Progenitor cell of endocrine pancreas (in vitro differentiated cells): ENCODE results near the gene TMEM179. TPM values are rescaled to one million over a fixed set of nuclear protein-coding genes. Genes with fewer than 3 reads are reported as not detected.

Experiments used
- DNase-seq: peaks from one replicate; pipeline ENCODE4 v3.0.0; 2021; ENCODE audit warnings: low spot score; ENCODE audit not compliant: unreplicated experiment
- H3K27ac Mint-ChIP-seq: 2 replicates; pipeline ENCODE4 v1.8.0; 2021; ENCODE audit warnings: mild to moderate bottlenecking, moderate library complexity, mixed read lengths
- H3K27me3 Mint-ChIP-seq: 2 replicates; pipeline ENCODE4 v1.8.0; 2021; ENCODE audit warnings: mixed read lengths
- H3K36me3 Mint-ChIP-seq: 2 replicates; pipeline ENCODE4 v1.8.0; 2022; ENCODE audit warnings: mixed read lengths; ENCODE audit not compliant: insufficient read depth
- H3K4me1 Mint-ChIP-seq: 2 replicates; pipeline ENCODE4 v1.8.0; 2021; ENCODE audit warnings: low read depth, mixed read lengths
- H3K4me3 Mint-ChIP-seq: 2 replicates; pipeline ENCODE4 v1.8.0; 2021; ENCODE audit warnings: low read depth, mild to moderate bottlenecking, moderate library complexity, mixed read lengths
- H3K9me3 Mint-ChIP-seq: 2 replicates; pipeline ENCODE4 v1.8.0; 2021; ENCODE audit warnings: low read depth, mixed read lengths
- total RNA-seq: library from RNA; stranded (reverse); gene quantifications from 2 replicates; pipeline ENCODE4 v1.2.1, GENCODE V29; 2021
- TF ChIP-seq, protein P1 (sequence below): fragments of 200-600 bp; sonication (generic); IDR thresholded peaks from one replicate; pipeline ENCODE4 v1.5.0; 2021; ENCODE audit warnings: antibody characterized with exemption, mild to moderate bottlenecking; ENCODE audit not compliant: unreplicated experiment

TMEM179 gene
- total RNA-seq, 1 donor from 2014 or later, result 9.2 TPM

DNA sequence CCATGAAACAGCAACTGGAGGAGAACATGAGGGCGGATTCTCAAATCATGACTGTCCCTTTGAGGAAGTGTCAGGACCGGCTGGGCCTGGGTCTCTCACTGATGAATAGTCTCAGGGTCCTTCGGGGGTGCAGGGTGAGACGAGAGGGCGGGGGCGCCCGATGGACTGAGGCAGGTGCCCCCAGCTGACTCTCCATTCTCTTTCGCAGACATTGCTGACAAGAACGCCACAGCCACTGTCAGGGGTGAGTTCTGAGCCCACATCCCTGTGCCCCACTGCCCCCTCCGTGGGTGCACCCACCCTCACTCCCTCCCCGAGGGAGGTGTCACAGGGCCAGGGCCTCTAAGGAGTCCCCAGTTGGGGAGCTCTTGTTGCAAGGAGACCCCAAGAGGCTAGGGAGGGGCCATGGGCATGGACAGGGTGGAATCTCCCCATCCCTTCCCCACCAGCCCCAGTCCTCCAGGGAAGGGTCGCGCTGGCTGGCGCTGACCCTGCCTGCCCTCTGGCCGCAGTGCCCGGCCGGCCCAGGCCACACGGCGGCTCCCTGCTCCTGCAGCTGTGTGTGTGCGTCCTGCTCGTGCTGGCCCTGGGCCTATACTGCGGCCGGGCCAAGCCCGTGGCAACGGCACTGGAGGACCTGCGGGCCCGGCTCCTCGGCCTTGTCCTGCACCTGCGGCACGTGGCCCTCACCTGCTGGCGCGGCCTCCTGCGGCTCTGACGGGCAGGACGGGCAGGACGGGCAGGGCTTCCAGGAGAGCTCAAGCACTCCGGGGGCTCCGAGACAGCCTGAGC, 16.3 kb downstream of the TMEM179 start:
- TF ChIP-seq, protein P1, sequence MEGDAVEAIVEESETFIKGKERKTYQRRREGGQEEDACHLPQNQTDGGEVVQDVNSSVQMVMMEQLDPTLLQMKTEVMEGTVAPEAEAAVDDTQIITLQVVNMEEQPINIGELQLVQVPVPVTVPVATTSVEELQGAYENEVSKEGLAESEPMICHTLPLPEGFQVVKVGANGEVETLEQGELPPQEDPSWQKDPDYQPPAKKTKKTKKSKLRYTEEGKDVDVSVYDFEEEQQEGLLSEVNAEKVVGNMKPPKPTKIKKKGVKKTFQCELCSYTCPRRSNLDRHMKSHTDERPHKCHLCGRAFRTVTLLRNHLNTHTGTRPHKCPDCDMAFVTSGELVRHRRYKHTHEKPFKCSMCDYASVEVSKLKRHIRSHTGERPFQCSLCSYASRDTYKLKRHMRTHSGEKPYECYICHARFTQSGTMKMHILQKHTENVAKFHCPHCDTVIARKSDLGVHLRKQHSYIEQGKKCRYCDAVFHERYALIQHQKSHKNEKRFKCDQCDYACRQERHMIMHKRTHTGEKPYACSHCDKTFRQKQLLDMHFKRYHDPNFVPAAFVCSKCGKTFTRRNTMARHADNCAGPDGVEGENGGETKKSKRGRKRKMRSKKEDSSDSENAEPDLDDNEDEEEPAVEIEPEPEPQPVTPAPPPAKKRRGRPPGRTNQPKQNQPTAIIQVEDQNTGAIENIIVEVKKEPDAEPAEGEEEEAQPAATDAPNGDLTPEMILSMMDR, result no peak
- peaks cover 22% of the 10 kb centered on the region for H3K27me3 Mint-ChIP-seq

DNA sequence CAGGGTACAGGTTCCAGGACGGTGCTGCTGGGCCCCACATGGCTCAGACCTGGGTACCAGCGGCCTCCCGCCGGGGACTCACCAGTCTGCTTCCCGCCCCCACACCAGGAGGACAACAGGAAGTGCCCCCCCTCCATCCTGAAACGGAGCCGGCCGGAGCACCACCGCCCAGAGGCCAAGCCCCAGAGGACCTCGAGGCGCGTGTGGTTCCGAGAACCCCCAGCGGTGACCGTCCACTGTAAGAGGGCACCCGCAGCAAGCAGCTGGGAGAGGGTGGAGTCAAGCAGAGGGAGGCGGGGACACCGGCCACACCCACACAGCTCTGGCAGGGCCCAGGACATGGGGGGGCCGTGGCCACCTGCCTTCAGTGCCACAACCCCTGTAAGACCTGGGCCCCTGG, 16.9 kb downstream of the TMEM179 start:
- peaks cover 8% of the 10 kb centered on the region for H3K4me1 Mint-ChIP-seq
- TF ChIP-seq, protein P1, result no peak
- no peak overlapping the region for H3K27ac Mint-ChIP-seq
- H3K4me3 Mint-ChIP-seq, result no peak overlapping the region
- H3K36me3 Mint-ChIP-seq, result no peaks in the 10 kb centered on the region
- no peaks in the 10 kb centered on the region for H3K9me3 Mint-ChIP-seq
- peaks cover 22% of the 10 kb centered on the region for H3K27me3 Mint-ChIP-seq
- DNase-seq, result no peak

More for the DNA sequence above, 16.3 kb downstream of the TMEM179 start:
- H3K4me1 Mint-ChIP-seq, result peaks cover 6% of the 10 kb centered on the region
- no peak for DNase-seq
- no peak overlapping the region for H3K27ac Mint-ChIP-seq
- H3K4me3 Mint-ChIP-seq, result no peak overlapping the region
- H3K36me3 Mint-ChIP-seq, result no peaks in the 10 kb centered on the region
- H3K9me3 Mint-ChIP-seq, result no peaks in the 10 kb centered on the region

DNA sequence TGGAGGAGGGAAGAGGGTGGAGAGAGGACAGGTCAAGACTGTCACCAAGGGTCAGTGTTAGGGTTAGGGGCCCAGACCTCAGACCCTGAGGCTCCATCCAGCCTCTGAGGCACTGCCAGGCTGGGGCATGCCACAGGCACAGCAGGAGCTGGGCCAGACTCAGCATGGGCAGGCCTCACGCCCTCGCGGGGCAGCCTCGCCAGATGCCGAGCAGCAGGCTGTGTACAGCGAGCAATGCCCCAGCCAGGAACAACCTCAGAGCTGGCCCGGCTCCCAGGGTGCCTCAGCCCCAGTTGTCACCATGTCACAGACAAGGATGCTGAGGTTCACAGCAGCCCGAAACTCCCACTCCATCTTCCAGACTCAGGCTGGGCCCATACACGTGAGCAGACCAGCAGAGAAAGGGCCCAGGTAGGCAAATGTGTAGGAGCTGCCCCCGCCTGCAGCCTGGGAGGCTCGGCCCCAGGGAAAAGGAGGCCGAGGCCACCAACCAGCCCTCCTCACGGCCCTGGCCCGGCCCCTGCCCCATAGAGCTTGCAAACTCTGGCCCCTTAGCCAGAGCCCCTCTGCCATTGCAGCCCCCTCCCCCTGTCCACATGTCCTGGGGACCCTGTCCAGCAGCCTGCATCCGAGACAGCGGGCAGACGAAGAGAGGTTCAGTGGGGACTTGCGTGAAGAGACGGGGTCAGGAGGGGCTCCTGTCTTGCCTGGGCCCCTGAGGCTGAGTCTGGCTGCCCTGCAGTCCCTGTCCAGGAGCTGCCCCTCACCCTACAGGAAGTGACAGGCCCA, 17.5 kb downstream of the TMEM179 start:
- H3K36me3 Mint-ChIP-seq, result no peaks in the 10 kb centered on the region
- no peak overlapping the region for H3K4me3 Mint-ChIP-seq
- peaks cover 17% of the 10 kb centered on the region for H3K27me3 Mint-ChIP-seq

DNA sequence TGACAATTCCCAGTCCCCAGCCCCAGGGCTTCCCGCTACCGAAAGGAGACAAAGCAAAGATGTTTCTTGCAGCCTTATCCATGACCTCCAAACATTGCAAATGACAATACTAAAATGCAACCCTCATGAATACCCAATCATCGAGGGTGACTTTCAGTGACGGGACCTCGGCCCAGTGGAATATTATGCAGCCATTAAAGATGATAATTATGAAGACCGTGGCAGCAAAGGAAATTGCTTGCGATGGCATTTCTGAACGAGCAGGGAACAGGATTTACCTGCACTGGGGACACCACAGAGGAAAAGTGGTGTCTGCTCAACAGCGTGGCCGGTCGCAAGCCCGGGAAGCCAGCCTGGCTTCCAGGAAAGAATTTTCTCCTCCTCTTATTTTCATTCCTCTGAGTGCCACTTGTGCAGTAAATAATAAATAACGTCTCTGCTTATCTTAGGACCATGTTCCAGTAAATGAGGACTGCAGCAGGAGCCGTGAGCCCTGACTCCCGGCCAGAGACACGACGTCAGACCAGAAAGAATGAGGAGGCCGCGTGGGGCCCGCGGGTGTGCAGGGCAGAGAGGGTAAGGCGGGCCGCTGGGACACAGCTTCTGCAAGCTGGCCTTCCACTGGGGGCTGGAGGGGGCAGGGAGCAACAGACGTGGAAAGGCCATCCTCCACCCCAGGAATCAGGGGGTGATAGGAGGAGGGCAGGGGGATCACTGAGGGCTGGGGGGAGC, 18.4 kb downstream of the TMEM179 start:
- Mint-ChIP-seq H3K27me3 (peaks cover 19% of the 10 kb centered on the region), H3K36me3 (no peaks in the 10 kb centered on the region), H3K4me3 (no peak overlapping the region), H3K9me3 (no peaks in the 10 kb centered on the region), H3K4me1 (peaks cover 10% of the 10 kb centered on the region), H3K27ac (no peak overlapping the region)
- TF ChIP-seq, protein P1, result no peak
- DNase-seq, result no peak

More for the DNA sequence above, 17.5 kb downstream of the TMEM179 start:
- Mint-ChIP-seq H3K9me3 (no peaks in the 10 kb centered on the region), H3K27ac (no peak overlapping the region), H3K4me1 (peaks cover 8% of the 10 kb centered on the region)
- DNase-seq, result no peak
- TF ChIP-seq, protein P1, result no peak

DNA sequence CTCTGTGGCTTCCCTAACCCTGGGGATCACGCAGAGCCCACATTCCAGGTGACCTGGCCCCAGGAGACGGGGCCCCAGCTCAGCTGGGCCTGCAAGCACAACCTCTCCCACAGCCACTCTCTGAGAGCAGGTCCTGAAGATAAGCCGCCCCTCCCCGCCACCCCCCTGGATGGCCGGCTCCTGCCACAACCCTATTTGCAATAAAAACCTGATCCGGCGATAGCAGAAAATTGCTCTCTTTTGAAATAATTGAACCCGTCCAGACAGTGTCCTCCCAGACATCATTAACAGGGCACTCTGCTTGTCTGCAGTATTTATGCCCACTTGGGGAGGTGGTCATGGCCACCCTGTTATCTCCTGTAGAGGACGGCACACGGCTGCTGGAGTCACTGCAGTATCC, 20.0 kb downstream of the TMEM179 start:
- TF ChIP-seq, protein P1, result no peak
- peaks cover 15% of the 10 kb centered on the region for H3K27me3 Mint-ChIP-seq
- H3K4me3 Mint-ChIP-seq, result no peak overlapping the region
- peaks cover 10% of the 10 kb centered on the region for H3K4me1 Mint-ChIP-seq
- H3K9me3 Mint-ChIP-seq, result no peaks in the 10 kb centered on the region
- H3K36me3 Mint-ChIP-seq, result no peaks in the 10 kb centered on the region
- no peak for DNase-seq
- no peak overlapping the region for H3K27ac Mint-ChIP-seq
